NCI-H187 (cell line): Measurements from ENCODE around the gene EIF3F.
"Not testable (repeated sequence)": the region's sequence is repeated elsewhere in the genome, so short reads cannot be mapped to it uniquely, and the experiment has no call there.

Experiments
- DNase-seq, 2 experiments: peaks; one replicate each; lab custom pipeline; 2025; lab: John Stamatoyannopoulos, UW

EIF3F gene

GRCh38 chr11:7987560-7987883 is 385 bp downstream of the EIF3F start:
- DNase-seq, result not testable (repeated sequence)

DNA sequence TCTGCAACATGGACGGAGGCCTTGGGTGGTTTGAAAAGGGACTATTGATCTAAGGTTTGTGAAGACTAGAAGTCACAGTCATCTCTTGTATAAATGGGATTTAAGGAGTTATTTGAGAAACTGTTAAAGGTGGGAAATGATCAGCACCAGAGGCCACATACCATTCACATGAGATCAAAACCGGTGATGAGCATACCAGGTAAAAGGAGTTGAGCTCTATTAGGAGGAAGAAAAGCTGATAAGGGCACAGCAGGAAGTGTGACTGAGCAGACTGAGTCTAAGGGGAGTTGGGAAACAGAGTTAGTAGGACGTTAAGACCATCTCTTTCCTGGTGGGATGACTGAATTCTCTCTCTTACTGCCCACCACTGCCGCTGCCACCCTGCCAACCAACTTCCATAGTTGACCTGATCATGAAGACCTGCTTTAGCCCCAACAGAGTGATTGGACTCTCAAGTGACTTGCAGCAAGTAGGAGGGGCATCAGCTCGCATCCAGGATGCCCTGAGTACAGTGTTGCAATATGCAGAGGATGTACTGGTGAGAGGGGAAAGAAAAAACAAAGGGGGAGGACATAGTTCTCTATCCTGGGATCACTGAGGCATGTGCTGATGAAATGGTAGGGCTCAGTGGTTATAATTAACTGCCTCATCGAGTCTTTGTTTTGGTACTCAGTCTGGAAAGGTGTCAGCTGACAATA is 7.6 kb downstream of the EIF3F start:
- no peak for DNase-seq

- no peak for DNase-seq
These were observed 12.7 kb downstream of the EIF3F start for GRCh38 chr11:7999795-8000194.

GRCh38 chr11:8000390-8000789 is 13.3 kb downstream of the EIF3F start:
- no peak for DNase-seq

DNA sequence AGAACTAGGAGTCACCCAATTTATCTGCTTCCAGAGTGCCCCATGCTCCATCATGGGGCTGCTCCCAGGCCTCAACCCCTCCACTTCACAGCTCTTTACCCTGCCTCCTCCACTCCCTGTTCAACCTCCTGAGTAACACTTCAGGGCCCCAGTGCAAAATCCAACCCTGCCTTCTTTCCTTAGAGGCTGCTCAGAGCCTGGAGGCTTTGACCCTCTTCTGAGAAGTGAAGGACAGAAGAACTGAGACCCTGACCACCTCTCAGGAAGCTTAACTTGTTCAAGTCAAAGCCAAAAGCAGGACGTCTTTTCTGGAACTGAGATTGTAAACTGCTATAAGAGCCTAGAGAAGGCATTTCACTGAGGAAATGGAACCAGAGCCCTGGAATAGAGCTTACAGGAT is 15.5 kb downstream of the EIF3F start:
- no peak for DNase-seq

GRCh38 chr11:8003187-8003586 is 16.1 kb downstream of the EIF3F start:
- no peak for DNase-seq

DNA sequence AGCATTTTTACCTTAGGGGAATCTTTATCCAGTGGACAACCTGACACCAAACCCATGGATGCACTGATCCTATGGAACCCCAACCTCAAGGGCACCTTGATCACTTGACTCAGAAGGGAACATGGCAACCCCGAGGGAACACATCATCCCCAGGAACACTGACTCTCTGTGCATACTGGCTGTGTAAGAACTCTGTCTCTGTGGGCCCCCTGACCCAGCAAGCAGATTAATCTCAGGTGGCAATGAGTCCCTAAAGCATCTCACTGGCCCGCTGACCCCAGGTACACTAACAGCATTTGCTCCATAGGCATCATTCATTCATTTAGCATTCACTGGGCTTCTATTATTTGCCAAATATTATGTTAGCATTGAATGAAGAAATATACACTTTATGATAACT is 16.9 kb downstream of the EIF3F start:
- no peak for DNase-seq

GRCh38 chr11:8005556-8005955 is 18.4 kb downstream of the EIF3F start:
- DNase-seq, result no peak

GRCh38 chr11:8006349-8006977 is 19.3 kb downstream of the EIF3F start:
- DNase-seq, result peak in 1 of 2 experiments; percentile 15

DNA sequence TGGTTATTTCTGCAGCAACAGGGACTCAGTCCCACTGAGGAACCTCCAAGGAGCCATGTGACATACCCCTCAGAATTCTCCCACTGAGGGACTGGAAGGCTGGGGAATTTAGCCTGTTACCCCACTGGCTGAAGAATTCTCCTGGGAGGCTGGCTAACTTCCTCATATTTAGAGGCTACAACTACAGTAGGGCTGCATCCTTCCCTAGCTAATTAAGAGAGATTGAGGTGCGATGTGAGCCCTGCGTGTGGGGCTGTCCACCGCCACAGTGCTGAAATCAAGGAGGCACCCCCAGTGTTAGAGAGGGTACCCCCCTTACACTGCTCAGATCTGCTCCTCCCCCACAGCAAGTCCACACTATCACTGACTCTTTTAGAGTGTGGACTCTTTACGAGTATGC is 21.1 kb downstream of the EIF3F start:
- DNase-seq, result no peak

DNA sequence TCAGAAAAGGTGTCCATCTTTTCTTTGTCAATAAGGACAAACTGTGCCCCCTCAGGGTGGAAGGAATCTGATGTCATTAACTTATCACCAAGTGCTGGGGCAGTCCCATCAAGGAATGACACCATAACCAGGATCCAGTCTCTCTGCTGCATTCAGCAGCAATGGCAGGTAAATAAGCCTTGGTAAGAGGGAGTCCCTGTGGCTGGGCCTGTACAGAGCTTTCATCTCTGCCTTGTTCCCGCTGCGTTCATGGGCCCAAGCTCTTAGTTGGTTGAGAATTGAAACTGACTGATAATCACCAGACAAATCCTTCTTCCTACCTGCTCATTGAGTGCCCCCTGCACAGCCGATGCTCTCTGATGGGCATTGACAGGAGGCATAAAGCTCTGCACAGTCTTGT is 22.7 kb downstream of the EIF3F start:
- DNase-seq, result no peak

DNA sequence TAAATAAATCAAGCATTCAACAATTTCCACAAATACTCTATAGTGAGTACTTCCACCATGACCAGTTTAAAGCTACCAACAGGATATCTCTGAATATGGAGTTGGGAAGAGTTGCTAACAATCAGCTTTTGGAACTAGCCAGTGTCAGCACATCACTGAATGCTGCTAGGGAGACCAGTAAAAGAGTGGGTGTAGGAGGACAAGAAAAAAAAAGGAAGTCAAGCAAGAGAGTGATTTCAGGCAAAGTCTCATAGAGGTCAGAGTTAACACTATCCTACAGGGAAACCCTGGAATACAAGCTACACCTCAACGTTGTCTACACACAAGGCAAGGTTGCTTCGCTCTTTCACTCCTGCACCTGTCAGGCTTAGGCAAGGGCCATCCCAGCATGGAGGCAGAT is 24.2 kb downstream of the EIF3F start:
- DNase-seq, result no peak

DNA sequence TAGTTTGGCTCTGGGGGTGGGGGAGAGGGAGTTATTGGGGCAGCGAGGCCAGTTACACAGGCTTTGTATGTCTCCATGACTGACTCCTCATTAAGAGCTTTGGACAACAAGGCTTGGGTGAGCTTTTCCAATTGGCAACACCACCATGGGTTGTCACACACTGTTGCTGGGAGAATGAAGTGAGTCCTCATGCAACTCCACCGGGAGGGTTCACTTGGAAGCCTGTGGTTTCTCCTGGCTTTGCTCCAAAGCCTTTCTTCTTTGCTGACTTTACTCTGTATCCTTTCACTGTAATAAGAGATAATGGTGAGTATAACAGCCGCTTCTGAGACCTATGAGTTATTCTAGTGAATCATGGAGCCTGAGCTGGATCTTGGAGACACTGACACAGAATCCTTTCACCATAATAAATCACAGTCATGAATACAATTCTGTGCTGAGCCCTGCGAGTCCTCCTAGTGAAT is 24.9 kb downstream of the EIF3F start:
- DNase-seq, result no peak

GRCh38 chr11:8013833-8014232 is 26.7 kb downstream of the EIF3F start:
- no peak for DNase-seq

GRCh38 chr11:8015753-8016239 is 28.7 kb downstream of the EIF3F start:
- DNase-seq, result no peak

DNA sequence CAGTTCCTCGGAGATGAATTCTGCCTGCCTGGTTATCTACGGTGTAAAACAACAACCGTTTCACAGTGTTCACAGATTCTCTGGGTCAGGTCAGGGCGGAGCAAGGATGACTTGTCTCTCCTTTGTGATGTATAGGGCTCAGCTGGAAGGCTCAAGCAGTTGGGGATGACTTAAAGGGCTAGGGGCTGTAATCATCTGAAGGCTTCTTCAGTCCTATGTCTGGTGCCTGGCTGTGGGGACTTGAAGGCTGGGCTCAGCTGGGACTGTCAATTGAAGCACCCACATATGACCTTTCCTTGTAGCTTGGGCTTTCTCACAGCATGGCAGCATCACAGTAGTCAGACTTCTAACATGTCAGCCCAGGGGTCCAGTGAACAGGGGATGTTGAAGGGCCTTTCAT is 29.3 kb downstream of the EIF3F start:
- no peak for DNase-seq

DNA sequence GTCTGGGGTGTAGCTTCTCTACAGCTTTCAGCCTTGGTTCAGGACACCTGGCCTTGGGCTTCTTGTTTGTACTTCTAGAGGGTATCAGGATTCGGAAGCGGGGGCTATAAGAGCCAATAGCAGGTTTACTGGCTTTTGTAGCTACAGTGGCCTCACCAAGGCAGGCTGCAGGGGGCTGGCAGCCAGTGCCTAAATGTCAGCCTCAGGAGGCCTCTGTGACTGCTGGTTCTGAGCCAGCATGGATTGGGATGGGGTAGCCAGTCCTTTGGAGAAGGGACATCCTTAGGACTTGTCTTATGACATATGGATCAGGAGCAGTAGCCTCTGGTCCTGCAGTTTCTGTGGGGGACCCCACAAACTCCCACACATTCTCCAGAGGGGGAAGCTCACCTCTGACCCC is 29.9 kb downstream of the EIF3F start:
- DNase-seq, result no peak

- no peak for DNase-seq
These were observed 30.9 kb downstream of the EIF3F start for GRCh38 chr11:8017894-8018483.

DNA sequence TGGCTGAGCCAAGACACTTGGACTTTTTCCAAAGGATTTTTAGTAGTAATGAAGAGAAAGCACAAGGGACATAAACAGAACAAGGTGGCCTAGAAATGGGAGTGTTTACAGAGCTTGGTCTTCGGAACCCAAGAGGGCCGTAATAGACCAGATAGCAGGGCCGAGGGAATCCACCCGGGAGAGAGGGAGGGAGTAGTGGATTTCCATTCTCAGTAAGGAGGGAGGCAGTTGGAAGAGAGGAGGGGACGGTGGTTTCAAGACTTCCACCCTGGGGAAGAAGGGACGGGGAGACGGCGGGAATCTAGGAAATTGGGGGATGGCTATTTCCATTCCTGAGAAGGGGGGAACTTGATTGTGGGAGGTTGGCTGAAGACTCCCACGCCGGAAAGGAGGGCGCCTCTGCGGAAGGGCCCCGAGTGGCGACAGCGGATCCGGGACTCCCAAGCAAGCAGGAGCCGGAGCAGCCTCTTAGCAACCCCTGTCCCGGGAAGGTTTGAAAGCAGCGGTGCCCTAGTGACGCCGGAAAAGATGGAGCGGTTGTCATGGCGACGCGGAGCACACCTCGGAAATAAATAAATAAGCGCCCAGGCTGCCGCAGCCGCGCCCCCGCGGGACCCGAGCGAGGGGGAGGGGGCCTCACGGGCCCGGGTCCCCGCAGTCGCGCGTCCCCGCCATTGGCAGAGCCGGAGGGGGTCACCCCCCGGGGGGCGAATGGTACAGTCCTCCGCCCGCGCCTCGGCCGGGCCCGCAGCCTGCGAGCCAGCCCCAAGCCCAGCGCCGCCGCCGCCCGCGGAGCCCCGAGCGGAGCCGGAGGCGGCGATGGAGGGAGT is 31.6 kb downstream of the EIF3F start:
- peak in 1 of 2 experiments; percentile 54 for DNase-seq

DNA sequence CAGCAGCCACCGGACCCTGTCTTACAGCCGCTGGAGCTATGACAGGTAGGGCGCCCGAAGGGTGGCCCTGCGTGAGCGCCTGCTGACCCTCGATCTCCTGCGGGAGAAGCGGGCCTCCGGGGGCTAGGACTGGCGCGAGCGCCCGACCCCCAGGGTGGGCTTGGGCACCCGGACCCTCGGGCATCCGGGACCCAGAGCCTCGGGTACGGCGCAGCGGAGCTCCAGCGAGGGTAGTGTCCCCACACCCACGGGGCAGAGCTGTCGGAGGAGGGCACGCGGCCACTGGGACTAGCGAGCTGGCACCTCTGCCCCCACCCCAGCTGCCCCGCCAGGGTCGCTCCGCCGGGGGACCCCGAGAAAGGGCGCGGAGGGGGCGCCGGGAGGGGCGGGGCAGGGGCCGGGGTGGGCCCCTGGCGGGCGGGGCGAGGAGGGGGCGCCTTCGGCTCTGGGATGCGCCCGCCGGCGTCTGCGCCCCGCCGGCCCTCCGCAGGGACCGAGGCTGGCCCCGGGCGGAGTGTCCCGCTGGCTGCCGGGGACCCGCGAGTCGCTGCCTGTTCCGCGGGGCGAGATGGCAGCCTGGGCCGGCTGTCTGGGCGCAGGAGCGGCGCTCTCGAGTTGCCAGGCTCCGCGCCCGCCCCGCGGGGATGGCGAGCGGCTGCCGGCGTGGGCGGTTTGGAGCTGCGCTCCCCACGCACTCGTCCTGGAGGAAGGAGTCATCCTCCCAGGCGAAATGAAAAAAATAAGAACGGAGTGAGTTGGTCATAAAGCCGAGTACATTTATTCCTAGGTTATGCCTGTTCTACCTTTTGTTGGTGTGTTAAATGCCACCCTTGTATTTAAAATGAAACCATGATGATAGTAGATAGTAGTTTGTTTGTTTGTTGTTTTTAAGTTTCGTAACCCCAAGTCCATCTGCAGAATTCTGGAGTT is 32.4 kb downstream of the EIF3F start:
- DNase-seq, result no peak

- DNase-seq, result no peak
These were observed 33.1 kb downstream of the EIF3F start for GRCh38 chr11:8020244-8020597.

- DNase-seq, result no peak
These were observed 34.8 kb downstream of the EIF3F start for GRCh38 chr11:8021920-8022319.
